DND-41 (cell line): Measurements from ENCODE around the gene FAM83E.

Experiments
- EZH2 ChIP-seq: IDR thresholded peaks from 3 replicates; pipeline ENCODE4 v1.6.1; 2012; ENCODE audit warnings: borderline replicate concordance, low read depth, mild to moderate bottlenecking, moderate library complexity, low read length, inconsistent platforms; ENCODE audit not compliant: severe bottlenecking
- TF ChIP-seq, protein P1 (sequence below): IDR thresholded peaks from 2 replicates; pipeline ENCODE4 v1.5.1; 2012; ENCODE audit warnings: borderline replicate concordance, low read length, moderate library complexity, mild to moderate bottlenecking; ENCODE audit not compliant: poor library complexity, severe bottlenecking; ENCODE audit errors: extremely low read depth

- TF ChIP-seq EZH2, result no peak
- TF ChIP-seq, protein P1, sequence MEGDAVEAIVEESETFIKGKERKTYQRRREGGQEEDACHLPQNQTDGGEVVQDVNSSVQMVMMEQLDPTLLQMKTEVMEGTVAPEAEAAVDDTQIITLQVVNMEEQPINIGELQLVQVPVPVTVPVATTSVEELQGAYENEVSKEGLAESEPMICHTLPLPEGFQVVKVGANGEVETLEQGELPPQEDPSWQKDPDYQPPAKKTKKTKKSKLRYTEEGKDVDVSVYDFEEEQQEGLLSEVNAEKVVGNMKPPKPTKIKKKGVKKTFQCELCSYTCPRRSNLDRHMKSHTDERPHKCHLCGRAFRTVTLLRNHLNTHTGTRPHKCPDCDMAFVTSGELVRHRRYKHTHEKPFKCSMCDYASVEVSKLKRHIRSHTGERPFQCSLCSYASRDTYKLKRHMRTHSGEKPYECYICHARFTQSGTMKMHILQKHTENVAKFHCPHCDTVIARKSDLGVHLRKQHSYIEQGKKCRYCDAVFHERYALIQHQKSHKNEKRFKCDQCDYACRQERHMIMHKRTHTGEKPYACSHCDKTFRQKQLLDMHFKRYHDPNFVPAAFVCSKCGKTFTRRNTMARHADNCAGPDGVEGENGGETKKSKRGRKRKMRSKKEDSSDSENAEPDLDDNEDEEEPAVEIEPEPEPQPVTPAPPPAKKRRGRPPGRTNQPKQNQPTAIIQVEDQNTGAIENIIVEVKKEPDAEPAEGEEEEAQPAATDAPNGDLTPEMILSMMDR, result no peak
Observed at GRCh38 chr19:48624791-48625723, 10.2 kb upstream of the FAM83E start.
